Adrenal gland (tissue), 19 donors: ENCODE measurements around the gene VEGFC. TPM values are rescaled to one million over a fixed set of nuclear protein-coding genes. Genes with fewer than 3 reads are reported as not detected.
A peak's percentile ranks its signal among the peaks of the same experiment; 100 is the strongest.

Source experiments
- DNase-seq, 7 donors: peaks; one replicate each; pipeline ENCODE4 v3.0.0-alpha.2; 2019 to 2020
- H3K27ac ChIP-seq, 5 donors: fragments of 200-600 bp; sonication (generic) in 4 of 5; 1 replicate in 3 of 5; 2 replicates in 2 of 5; pipeline versions ENCODE4 v1.5.1 to v1.8.0; 2016 to 2020; ENCODE audit warnings: mild to moderate bottlenecking in 1 of 5
- H3K27me3 ChIP-seq: fragments of 200-600 bp; 2 replicates; pipeline ENCODE4 v1.8.0; 2021
- H3K36me3 ChIP-seq, 2 donors: fragments of 200-600 bp; replicated peaks in 1 of 2; 1 replicate in 1 of 2; 2 replicates in 1 of 2; pipeline versions ENCODE4 v1.5.1 to v1.8.0; 2018 to 2022
- H3K4me1 ChIP-seq, 2 donors: fragments of 200-600 bp; replicated peaks in 1 of 2; 1 replicate in 1 of 2; 2 replicates in 1 of 2; pipeline versions ENCODE4 v1.5.1 to v1.8.0; 2018 to 2021
- H3K4me3 ChIP-seq, 4 donors: fragments of 200-600 bp; sonication (generic) in 3 of 4; one replicate each; pipeline ENCODE4 v1.5.1; 2016 to 2018
- H3K9me3 ChIP-seq, 3 donors: fragments of 200-600 bp; sonication (generic) in 1 of 3; replicated peaks in 1 of 3; 1 replicate in 2 of 3; 2 replicates in 1 of 3; pipeline versions ENCODE4 v1.5.1 to v1.8.0; 2016 to 2021
- POLR2A ChIP-seq, 2 donors: fragments of 450-650 bp; IDR thresholded peaks; one replicate each; pipeline ENCODE4 v1.6.1; 2017; ENCODE audit warnings: antibody characterized with exemption in 2 of 2, mild to moderate bottlenecking in 2 of 2, moderate library complexity in 1 of 2
- WGBS, 4 donors: extraction: QIAGEN DNeasy Blood & Tissue Kit in 2 of 4; methylation state at CpG; one replicate each; pipeline versions ENCODE4 v1.1.5 to v1.1.7; 2013 to 2017; 5-methylcytosine and 5-hydroxymethylcytosine counted together
- intact Hi-C, 2 donors: fragments of 100-400 bp; cut with DNase I; formaldehyde crosslinking; loops; one replicate each; pipeline versions ENCODE4 v1.14.1 to v1.15.0; 2022 to 2023
- long read RNA-seq, 10 donors: library from polyadenylated mRNA in 3 of 10; unstranded in 2 of 10; stranded (forward) in 1 of 10; transcript quantifications; one replicate each; pipeline ENCODE4 v2.0.0 and lab custom pipeline, GENCODE V29; 2021 to 2026
- polyA plus RNA-seq, 3 donors: library from polyadenylated mRNA; stranded (reverse); fragments of 200-250 nt in 2 of 3; fragments of 350-450 nt in 1 of 3; fragmentation: Illumina TruSeq in 1 of 3; extraction: RNeasy Lipid Tissue Mini Kit (QIAGEN cat#74804) in 1 of 3; gene quantifications; one replicate each; pipeline ENCODE4 v1.2.3, GENCODE V29; 2013 to 2014
- total RNA-seq, 9 donors: library from RNA; depleted of rRNA in 4 of 9; stranded (reverse); fragments of >200 nt in 4 of 9; fragments of 120-200 nt in 1 of 9; fragmentation: NEBNext Ultra II Directional in 1 of 9; extraction: Animal tissue kit (Norgen Biotek cat#: 25700) in 1 of 9; gene quantifications; one replicate each; pipeline versions ENCODE4 v1.1.0 to v1.2.4, GENCODE V29; 2013 to 2023
- TF ChIP-seq, protein P1 (sequence below), 6 experiments: fragments of 450-650 bp in 4 of 6; fragments of 200-600 bp in 2 of 6; sonication (generic) in 1 of 6; IDR thresholded peaks; 1 replicate in 5 of 6; 2 replicates in 1 of 6; pipeline versions ENCODE4 v1.5.1 to v1.8.0; 2016 to 2021; ENCODE audit warnings: antibody characterized with exemption in 6 of 6, mild to moderate bottlenecking in 2 of 6, moderate library complexity in 1 of 6
- donor health status: healthy with polysubstance abuse.
- donor health status: Bipolar disorder and iron deficiency.
- donor health status: DM: yes; HTN: yes; CAD: no.
- donor health status: DM: no; HTN: no; CAD: no.
- donor health status: DM: no; HTN: no; CAD: no.
- donor health status: DM: yes; HTN: yes; CAD: no.

The VEGFC gene, protein sequence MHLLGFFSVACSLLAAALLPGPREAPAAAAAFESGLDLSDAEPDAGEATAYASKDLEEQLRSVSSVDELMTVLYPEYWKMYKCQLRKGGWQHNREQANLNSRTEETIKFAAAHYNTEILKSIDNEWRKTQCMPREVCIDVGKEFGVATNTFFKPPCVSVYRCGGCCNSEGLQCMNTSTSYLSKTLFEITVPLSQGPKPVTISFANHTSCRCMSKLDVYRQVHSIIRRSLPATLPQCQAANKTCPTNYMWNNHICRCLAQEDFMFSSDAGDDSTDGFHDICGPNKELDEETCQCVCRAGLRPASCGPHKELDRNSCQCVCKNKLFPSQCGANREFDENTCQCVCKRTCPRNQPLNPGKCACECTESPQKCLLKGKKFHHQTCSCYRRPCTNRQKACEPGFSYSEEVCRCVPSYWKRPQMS
- total RNA-seq (10 to 100 TPM in 4 of 9 donors, 1 to 10 TPM in 5; 2.9 to 30.7 (median 8.2) TPM), polyA plus RNA-seq (10 to 100 TPM in 1 of 3 donors, 1 to 10 TPM in 2; 4.7 to 18.4 (median 7.8) TPM)
- long read RNA-seq, donor 1, partial matches to known transcripts = 0 of 3 reads
- long read RNA-seq, donor 1, other reads (novel, unspliced or antisense) = 0 of 3 reads
- long read RNA-seq, donor 2, partial matches to known transcripts = 0 of 4 reads
- long read RNA-seq, donor 2, other reads (novel, unspliced or antisense) = 0 of 4 reads
- long read RNA-seq, donor 3, transcript VEGFC-202 (7 exons, 2,064 nt) = major isoform, 5 of 5 reads
- long read RNA-seq, donor 3, partial matches to known transcripts = 0 of 5 reads
- long read RNA-seq, donor 3, other reads (novel, unspliced or antisense) = 0 of 5 reads
- long read RNA-seq, donor 4, partial matches to known transcripts = 0 of 1 reads
- long read RNA-seq, donor 4, other reads (novel, unspliced or antisense) = 1 of 1 reads
- long read RNA-seq, donor 5, transcript VEGFC-202 (7 exons, 2,064 nt) = major isoform, 17 of 17 reads
- long read RNA-seq, donor 5, partial matches to known transcripts = 0 of 17 reads
- long read RNA-seq, donor 5, other reads (novel, unspliced or antisense) = 0 of 17 reads
- long read RNA-seq, donor 6 = 0 reads
- long read RNA-seq, donor 7, partial matches to known transcripts = 0 of 2 reads
- long read RNA-seq, donor 7, other reads (novel, unspliced or antisense) = 0 of 2 reads
- long read RNA-seq, donor 8, transcript VEGFC-202 (7 exons, 2,064 nt) = major isoform, 7 of 7 reads
- long read RNA-seq, donor 8, partial matches to known transcripts = 0 of 7 reads
- long read RNA-seq, donor 8, other reads (novel, unspliced or antisense) = 0 of 7 reads
- long read RNA-seq, donor 9, partial matches to known transcripts = 0 of 1 reads
- long read RNA-seq, donor 9, other reads (novel, unspliced or antisense) = 0 of 1 reads
- long read RNA-seq, donor 10 = 0 reads

DNA sequence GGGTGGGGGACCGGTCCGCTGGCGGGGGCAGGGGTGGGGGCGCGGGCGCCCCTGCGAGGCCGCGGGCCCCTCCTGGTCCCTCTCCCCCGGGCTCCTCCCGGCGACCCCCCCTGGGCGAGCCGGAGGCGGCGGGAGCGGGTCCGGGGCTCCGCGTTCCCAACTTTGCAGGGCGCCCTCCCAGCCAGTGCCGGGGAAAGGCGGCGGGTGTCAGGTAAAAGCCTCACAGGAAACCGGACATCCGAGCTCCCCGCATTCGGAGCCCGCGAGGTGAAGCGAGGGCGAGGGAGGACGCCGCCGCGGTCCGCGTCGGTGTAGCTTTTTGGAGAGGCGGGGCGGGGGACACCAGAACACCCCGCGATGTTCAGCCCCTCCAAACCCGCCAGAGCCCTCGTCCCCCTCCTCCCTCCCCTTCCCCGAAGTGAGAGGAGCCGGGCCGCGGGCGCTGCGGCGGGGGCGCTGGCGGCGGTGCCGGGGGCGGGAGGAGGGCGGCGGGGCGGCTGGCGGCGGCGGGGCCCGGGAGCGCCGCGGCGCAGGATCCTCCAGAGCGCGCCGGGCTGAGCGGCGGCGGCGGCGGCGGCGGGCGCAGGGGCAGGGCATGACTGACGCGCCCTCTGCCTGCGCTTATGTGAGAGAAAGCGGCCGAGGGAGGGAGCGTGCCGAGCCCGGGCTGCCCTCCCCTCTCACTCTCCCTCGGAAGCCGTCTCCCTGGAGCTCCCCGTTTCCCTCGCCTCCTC, at the start of gene VEGFC:
TSS of gene VEGFC (minus strand) at position 597 of the 734 bp plus-strand sequence. CDS start 611 bp downstream, outside the sequence.
- peak; percentile 46 to 82 (median 71) for DNase-seq
- peak in 1 of 2 donors; percentile 32 for TF ChIP-seq POLR2A (IDR thresholded peaks at IDR 0.05)
- TF ChIP-seq, protein P1, sequence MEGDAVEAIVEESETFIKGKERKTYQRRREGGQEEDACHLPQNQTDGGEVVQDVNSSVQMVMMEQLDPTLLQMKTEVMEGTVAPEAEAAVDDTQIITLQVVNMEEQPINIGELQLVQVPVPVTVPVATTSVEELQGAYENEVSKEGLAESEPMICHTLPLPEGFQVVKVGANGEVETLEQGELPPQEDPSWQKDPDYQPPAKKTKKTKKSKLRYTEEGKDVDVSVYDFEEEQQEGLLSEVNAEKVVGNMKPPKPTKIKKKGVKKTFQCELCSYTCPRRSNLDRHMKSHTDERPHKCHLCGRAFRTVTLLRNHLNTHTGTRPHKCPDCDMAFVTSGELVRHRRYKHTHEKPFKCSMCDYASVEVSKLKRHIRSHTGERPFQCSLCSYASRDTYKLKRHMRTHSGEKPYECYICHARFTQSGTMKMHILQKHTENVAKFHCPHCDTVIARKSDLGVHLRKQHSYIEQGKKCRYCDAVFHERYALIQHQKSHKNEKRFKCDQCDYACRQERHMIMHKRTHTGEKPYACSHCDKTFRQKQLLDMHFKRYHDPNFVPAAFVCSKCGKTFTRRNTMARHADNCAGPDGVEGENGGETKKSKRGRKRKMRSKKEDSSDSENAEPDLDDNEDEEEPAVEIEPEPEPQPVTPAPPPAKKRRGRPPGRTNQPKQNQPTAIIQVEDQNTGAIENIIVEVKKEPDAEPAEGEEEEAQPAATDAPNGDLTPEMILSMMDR (IDR thresholded peaks at IDR 0.05) = peak in 3 of 6 experiments; percentile 14 to 25 (median 23)
- H3K4me3 ChIP-seq = peak within 1 kb of the TSS in 3 of 4 donors; percentile 53 to 87 (median 83)
- intact Hi-C loops = loop anchor here in 1 of 2 donors (5.0 kb wide), 1 partner anchor 255 kb away; no protein-coding TSS in a partner anchor
- H3K36me3 ChIP-seq = no peaks in the 10 kb centered on the region
- no peaks in the 10 kb centered on the region for H3K27me3 ChIP-seq
- 0 to 1% (median 0%) methylated on average over 9 to 90 of the region's 91 CpGs for WGBS, 4 donors
- no peaks in the 10 kb centered on the region for H3K9me3 ChIP-seq
- peaks cover 0 to 7% of the 10 kb centered on the region in 2 donors for H3K4me1 ChIP-seq
- peak within 1 kb of the TSS in 4 of 5 donors; percentile 67 to 87 (median 77) for H3K27ac ChIP-seq

DNA sequence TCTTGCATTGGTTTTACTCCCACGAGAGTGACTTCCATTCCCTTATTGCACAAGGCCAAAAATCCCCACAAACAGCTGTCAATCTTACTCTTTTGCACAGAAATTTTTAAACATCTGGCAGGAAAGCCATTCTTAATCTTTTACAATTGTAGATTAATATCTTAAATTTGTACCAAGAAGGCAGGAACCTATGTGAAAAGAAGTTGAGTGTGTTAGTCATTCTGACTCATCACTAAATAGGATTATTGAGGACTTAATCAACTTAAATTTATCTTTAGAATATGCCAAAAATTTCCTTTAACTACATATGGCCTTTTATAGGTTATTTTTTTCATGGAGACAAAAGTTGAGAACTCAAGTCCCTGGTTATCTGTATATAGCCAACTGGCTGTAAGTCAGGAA, 49.0 kb upstream of the VEGFC start:
- Histone ChIP-seq H3K27ac (no peak overlapping the region), H3K4me3 (no peak overlapping the region), H3K9me3 (no peaks in the 10 kb centered on the region), H3K4me1 (no peaks in the 10 kb centered on the region), H3K27me3 (no peaks in the 10 kb centered on the region), H3K36me3 (no peaks in the 10 kb centered on the region)
- 76 to 79% (median 76%) methylated on average over 1 of the region's 1 CpG for WGBS, 4 donors
- TF ChIP-seq POLR2A (IDR thresholded peaks at IDR 0.05) = no peak
- TF ChIP-seq, protein P1 (IDR thresholded peaks at IDR 0.05) = no peak
- no peak for DNase-seq
- intact Hi-C loops = no loop called here

DNA sequence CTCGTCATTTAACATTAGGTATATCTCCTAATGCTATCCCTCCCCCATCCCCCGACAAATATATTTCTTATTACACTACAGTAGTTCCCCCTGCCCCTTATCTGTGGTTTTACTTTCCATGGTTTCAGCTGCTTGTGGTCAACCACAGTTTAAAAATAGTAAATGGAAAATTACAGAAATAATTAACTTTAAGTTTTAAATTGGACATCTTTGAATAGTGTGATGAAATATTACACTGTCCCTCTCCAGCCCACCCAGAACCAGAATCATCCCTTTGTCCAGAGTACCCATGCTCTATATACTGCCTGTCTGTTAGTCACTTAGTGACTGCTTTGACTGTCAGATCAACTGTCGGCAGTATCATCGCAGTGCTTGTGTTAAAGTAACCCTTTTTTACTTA, 47.4 kb upstream of the VEGFC start:
- no peaks in the 10 kb centered on the region for H3K4me1 ChIP-seq
- no peaks in the 10 kb centered on the region for H3K36me3 ChIP-seq
- no peaks in the 10 kb centered on the region for H3K9me3 ChIP-seq
- no peak overlapping the region for H3K27ac ChIP-seq
- no peak overlapping the region for H3K4me3 ChIP-seq
- no peak for DNase-seq
- intact Hi-C loops = no loop called here
- no peak for TF ChIP-seq POLR2A (IDR thresholded peaks at IDR 0.05)
- TF ChIP-seq, protein P1 (IDR thresholded peaks at IDR 0.05) = no peak
- no peaks in the 10 kb centered on the region for H3K27me3 ChIP-seq
- WGBS, 4 donors = 32 to 67% (median 51%) methylated on average over 4 of the region's 4 CpGs
